LoVo (cell line): ENCODE measurements around the gene TTC24.
"Not testable (repeated sequence)": the region's sequence is repeated elsewhere in the genome, so short reads cannot be mapped to it uniquely, and the experiment has no call there.

Source experiments
- DNase-seq: peaks from one replicate; pipeline ENCODE4 v3.0.0-alpha.2; 2016; ENCODE audit warnings: low spot score

Gene TTC24

GRCh38 chr1:156587927-156588326 lies 8.4 kb downstream of the TTC24 start:
- not testable (repeated sequence) for DNase-seq

- no peak for DNase-seq
These were observed 10.0 kb downstream of the TTC24 start for GRCh38 chr1:156589546-156589945.

- no peak for DNase-seq
These were observed 11.0 kb downstream of the TTC24 start for GRCh38 chr1:156590326-156591180.

GRCh38 chr1:156591181-156591431 lies 11.6 kb downstream of the TTC24 start:
- no peak for DNase-seq

GRCh38 chr1:156591432-156592157 lies 12.1 kb downstream of the TTC24 start, which contains the start of gene NAXE:
Gene NAXE (plus strand): TSS chr1:156591776. CDS start chr1:156591805, 29 bp downstream.
- peak; percentile 69 for DNase-seq

GRCh38 chr1:156592158-156592909 lies 12.8 kb downstream of the TTC24 start:
- no peak for DNase-seq

- DNase-seq: no peak
These were observed 13.6 kb downstream of the TTC24 start for GRCh38 chr1:156592910-156593660.

- no peak for DNase-seq
These were observed 14.1 kb downstream of the TTC24 start for GRCh38 chr1:156593661-156593989.

GRCh38 chr1:156594190-156594589 lies 14.7 kb downstream of the TTC24 start:
- no peak for DNase-seq

- no peak for DNase-seq
These were observed 15.5 kb downstream of the TTC24 start for GRCh38 chr1:156595016-156595415.

- DNase-seq: no peak
These were observed 16.9 kb downstream of the TTC24 start for GRCh38 chr1:156596426-156596825.

- no peak for DNase-seq
These were observed 18.6 kb downstream of the TTC24 start for GRCh38 chr1:156598125-156598524.

GRCh38 chr1:156598731-156599432 lies 19.4 kb downstream of the TTC24 start:
- no peak for DNase-seq

GRCh38 chr1:156599811-156600210 lies 20.3 kb downstream of the TTC24 start:
- no peak for DNase-seq

GRCh38 chr1:156600733-156601121 lies 21.2 kb downstream of the TTC24 start:
- DNase-seq: no peak

GRCh38 chr1:156601122-156601830 lies 21.8 kb downstream of the TTC24 start, which contains the start of gene GPATCH4:
Gene GPATCH4 (minus strand): TSS chr1:156601479.
- DNase-seq: peak; percentile 80

- no peak for DNase-seq
These were observed 22.4 kb downstream of the TTC24 start for GRCh38 chr1:156601892-156602291.

GRCh38 chr1:156602557-156602993 lies 23.1 kb downstream of the TTC24 start:
- DNase-seq: no peak

GRCh38 chr1:156607344-156607743 lies 27.8 kb downstream of the TTC24 start:
- DNase-seq: not testable (repeated sequence)

- peak; percentile 81 for DNase-seq
These were observed 28.6 kb downstream of the TTC24 start for GRCh38 chr1:156608036-156608674.
